H1 (cell line): Measurements from ENCODE around the gene SUDS3. TPM values are rescaled to one million over a fixed set of nuclear protein-coding genes. Genes with fewer than 3 reads are reported as not detected.

Experiments used
- CTCF ChIA-PET: fragments of 300-600 bp; sonication (Branson Sonifier 250); formaldehyde crosslinking; loops from one replicate; lab custom pipeline; 2021; ENCODE audit not compliant: partially characterized antibody; lab: Charles Lee
- POLR2A ChIA-PET: fragments of 300-600 bp; sonication (Branson Sonifier 250); formaldehyde crosslinking; loops from one replicate; lab custom pipeline; 2021; ENCODE audit warnings: inconsistent platforms; ENCODE audit not compliant: partially characterized antibody; lab: Charles Lee
- DNase-seq, 2 experiments: peaks; one replicate each; pipeline versions ENCODE4 v3.0.0 to v3.0.0-alpha.2; 2010 to 2022; ENCODE audit warnings: low spot score in 2 of 2, low read depth in 1 of 2, mixed read lengths in 1 of 2
- FAIRE-seq: peaks from 2 replicates; lab custom pipeline; 2011; peaks lifted over from hg19 to GRCh38; lab: Jason Lieb, UNC
- H2AFZ ChIP-seq: 2 replicates; pipeline ENCODE4 v1.8.1; 2012; ENCODE audit warnings: low read length, inconsistent platforms
- H2AK5ac ChIP-seq: 2 replicates; pipeline ENCODE4 v1.6.1; 2013; ENCODE audit warnings: low read depth, low read length
- H2BK120ac ChIP-seq: replicated peaks from 2 replicates; pipeline ENCODE3; 2013; ENCODE audit warnings: low read depth, low read length, inconsistent platforms
- H2BK12ac ChIP-seq: 2 replicates; pipeline ENCODE4 v1.6.1; 2013; ENCODE audit warnings: low read depth, low read length
- H2BK15ac ChIP-seq: 2 replicates; pipeline ENCODE4 v1.6.1; 2013; ENCODE audit warnings: low read length
- H2BK20ac ChIP-seq: 2 replicates; pipeline ENCODE4 v1.6.1; 2013; ENCODE audit warnings: low read length
- H2BK5ac ChIP-seq: 2 replicates; pipeline ENCODE4 v1.6.1; 2013; ENCODE audit warnings: low read depth, low read length
- H3K14ac ChIP-seq: 2 replicates; pipeline ENCODE4 v1.6.1; 2013; ENCODE audit warnings: inconsistent platforms; ENCODE audit not compliant: insufficient read length
- H3K18ac ChIP-seq: 2 replicates; pipeline ENCODE4 v1.6.1; 2013; ENCODE audit warnings: low read length; ENCODE audit errors: extremely low read depth
- H3K23ac ChIP-seq: 2 replicates; pipeline ENCODE4 v1.6.1; 2013; ENCODE audit warnings: inconsistent platforms; ENCODE audit not compliant: insufficient read length
- H3K23me2 ChIP-seq: 2 replicates; pipeline ENCODE4 v1.6.1; 2013; ENCODE audit warnings: low read depth, low read length
- H3K27ac ChIP-seq: 2 replicates; pipeline ENCODE4 v1.6.1; 2011; ENCODE audit warnings: low read depth, low read length, inconsistent platforms
- H3K27me3 ChIP-seq, 4 experiments: replicated peaks in 1 of 4; 1 replicate in 1 of 4; 2 replicates in 3 of 4; pipeline versions ENCODE4 v1.6.1 to v1.8.1; 2011 to 2013; ENCODE audit warnings: low read length in 3 of 4, mild to moderate bottlenecking in 3 of 4, inconsistent platforms in 2 of 4, mixed read lengths in 2 of 4, moderate library complexity in 1 of 4; ENCODE audit not compliant: control insufficient read depth in 3 of 4, insufficient read depth in 3 of 4; ENCODE audit errors: extremely low read depth in 1 of 4
- H3K36me3 ChIP-seq, 4 experiments: 2 replicates each; pipeline versions ENCODE4 v1.6.1 to v1.8.1; 2011 to 2013; ENCODE audit warnings: mild to moderate bottlenecking in 4 of 4, low read length in 3 of 4, moderate library complexity in 2 of 4, control low read depth in 1 of 4, inconsistent platforms in 1 of 4; ENCODE audit not compliant: insufficient read depth in 4 of 4, control insufficient read depth in 2 of 4
- H3K4ac ChIP-seq: replicated peaks from 2 replicates; pipeline ENCODE3; 2013; ENCODE audit warnings: low read length, low read depth, mixed read lengths, inconsistent platforms; ENCODE audit not compliant: insufficient read length
- H3K4me1 ChIP-seq, 4 experiments: replicated peaks in 1 of 4; 1 replicate in 1 of 4; 2 replicates in 3 of 4; pipeline versions ENCODE4 v1.6.1 to v1.8.1; 2011 to 2013; ENCODE audit warnings: low read length in 3 of 4, inconsistent platforms in 2 of 4, mixed read lengths in 1 of 4; ENCODE audit not compliant: insufficient read depth in 4 of 4, control insufficient read depth in 3 of 4
- H3K4me2 ChIP-seq, 2 experiments: 2 replicates each; pipeline versions ENCODE4 v1.6.1 to v1.8.1; 2011 to 2013; ENCODE audit warnings: low read depth in 2 of 2, low read length in 2 of 2, control low read depth in 1 of 2, inconsistent platforms in 1 of 2, mild to moderate bottlenecking in 1 of 2; ENCODE audit not compliant: insufficient read depth in 1 of 2
- H3K4me3 ChIP-seq, 4 experiments: fragments of 200-600, 300-600 bp in 1 of 4; sonication (generic), shearing (Covaris generic), sonication (Bioruptor Twin) in 1 of 4; 2 replicates each; pipeline versions ENCODE4 v1.5.1 to v1.8.1; 2011 to 2016; ENCODE audit warnings: low read length in 4 of 4, low read depth in 3 of 4, control low read depth in 2 of 4, inconsistent platforms in 2 of 4, mild to moderate bottlenecking in 2 of 4, mixed read lengths in 1 of 4, moderate library complexity in 1 of 4; ENCODE audit not compliant: insufficient read depth in 2 of 4; ENCODE audit errors: extremely low read depth in 1 of 4
- H3K56ac ChIP-seq: replicated peaks from 2 replicates; pipeline ENCODE3; 2013; ENCODE audit warnings: low read depth, mild to moderate bottlenecking, mixed read lengths, low read length, inconsistent platforms; ENCODE audit not compliant: insufficient read length
- H3K79me1 ChIP-seq: 2 replicates; pipeline ENCODE4 v1.6.1; 2013; ENCODE audit warnings: low read depth, low read length, control low read depth
- H3K79me2 ChIP-seq, 2 experiments: 2 replicates each; pipeline versions ENCODE4 v1.6.1 to v1.8.1; 2012 to 2013; ENCODE audit warnings: low read length in 2 of 2, mild to moderate bottlenecking in 2 of 2, inconsistent platforms in 1 of 2; ENCODE audit not compliant: insufficient read depth in 2 of 2, control insufficient read depth in 1 of 2
- H3K9ac ChIP-seq, 4 experiments: replicated peaks in 1 of 4; 1 replicate in 1 of 4; 2 replicates in 3 of 4; pipeline versions ENCODE4 v1.6.1 to v1.8.1; 2011 to 2013; ENCODE audit warnings: low read depth in 3 of 4, low read length in 3 of 4, control low read depth in 2 of 4, mild to moderate bottlenecking in 2 of 4, moderate library complexity in 2 of 4, inconsistent platforms in 1 of 4; ENCODE audit errors: extremely low read depth in 1 of 4
- H3K9me3 ChIP-seq, 2 experiments: 2 replicates each; pipeline versions ENCODE4 v1.6.1 to v1.8.1; 2012 to 2013; ENCODE audit warnings: mild to moderate bottlenecking in 2 of 2, moderate library complexity in 2 of 2, control low read depth in 1 of 2, inconsistent platforms in 1 of 2, low read depth in 1 of 2, low read length in 1 of 2, mixed read lengths in 1 of 2; ENCODE audit not compliant: insufficient read depth in 2 of 2
- H4K20me1 ChIP-seq, 2 experiments: replicated peaks in 1 of 2; 2 replicates each; pipeline versions ENCODE3 to v1.8.1; 2011 to 2013; ENCODE audit warnings: inconsistent platforms in 2 of 2, low read length in 2 of 2, mild to moderate bottlenecking in 1 of 2; ENCODE audit not compliant: insufficient read depth in 2 of 2, control insufficient read depth in 1 of 2
- H4K5ac ChIP-seq: 2 replicates; pipeline ENCODE4 v1.6.1; 2013; ENCODE audit warnings: low read length, low read depth, mixed read lengths, inconsistent platforms; ENCODE audit not compliant: insufficient read length
- H4K8ac ChIP-seq: 2 replicates; pipeline ENCODE4 v1.8.0; 2013; ENCODE audit warnings: mild to moderate bottlenecking, moderate library complexity, low read length, inconsistent platforms; ENCODE audit not compliant: insufficient read depth; ENCODE audit errors: extremely low read depth
- H4K91ac ChIP-seq: replicated peaks from 2 replicates; pipeline ENCODE3; 2013; ENCODE audit warnings: low read length, mixed read lengths, inconsistent platforms; ENCODE audit not compliant: insufficient read length
- CBX8 ChIP-seq: fragments of 300-800, 300-1000 bp; sonication (generic); IDR thresholded peaks from 2 replicates; pipeline ENCODE4 v1.7.1; 2016; ENCODE audit warnings: low read depth, low read length, borderline replicate concordance
- KDM1A ChIP-seq: fragments of 200-600, 300-600 bp; sonication (generic); IDR thresholded peaks from 2 replicates; pipeline ENCODE4 v1.7.1; 2016; ENCODE audit warnings: mild to moderate bottlenecking, low read length, borderline replicate concordance
- WGBS, 2 experiments: shearing (Covaris generic) in 1 of 2; methylation state at CpG; one replicate each; pipeline versions ENCODE4 v1.1.6 to v1.1.7; 2013 to 2015; ENCODE audit warnings: low lambda C conversion rate in 2 of 2, mixed read lengths in 2 of 2, inconsistent platforms in 1 of 2, low coverage in 1 of 2, missing lambda C conversion rate in 1 of 2; ENCODE audit not compliant: insufficient replicate concordance in 2 of 2, insufficient coverage in 1 of 2, insufficient read length in 1 of 2; ENCODE audit errors: extremely low coverage in 1 of 2, missing lambda C conversion rate in 1 of 2; 5-methylcytosine and 5-hydroxymethylcytosine counted together
- polyA plus RNA-seq, 7 experiments: library from polyadenylated mRNA; depleted of rRNA in 3 of 7; stranded (reverse) in 5 of 7; unstranded in 2 of 7; fragments of >200 nt in 5 of 7; fragments of 200-250 nt in 2 of 7; gene quantifications; 1 replicate in 5 of 7; 2 replicates in 1 of 7; 4 replicates in 1 of 7; pipeline versions ENCODE4 v1.2.1 to v1.2.3, GENCODE V29; 2011 to 2013; ENCODE audit warnings: missing spikeins in 2 of 7, mixed read lengths in 2 of 7
- total RNA-seq: library from RNA; stranded (reverse); fragmentation: NEBNext Ultra II Directional; extraction: Animal tissue kit (Norgen Biotek cat#: 25700); gene quantifications from 2 replicates; pipeline ENCODE4 v1.2.1, GENCODE V29; 2021

Gene SUDS3
- total and polyA plus RNA-seq, 2 of the 8 experiments (the other 6 are each of a cell fraction or from before 2014, with no cell fraction given): 30.0 to 58.7 TPM

- WGBS, 2 experiments: 72% methylated on average over 5 of the region's 5 CpGs; no CpG with 5 or more reads in 1 of the 2 experiments
- ChIA-PET CTCF (interaction anchor here (1.1 to 5.2 kb wide), 3 partner anchors 12 to 189 kb away, joined by 3 to 34 read pairs (median 4); no protein-coding TSS in a partner anchor), POLR2A (interaction anchor here (2.3 kb wide), 1 partner anchor 11 kb away, joined by 8 read pairs; no protein-coding TSS in a partner anchor)
- no peak overlapping the region for H2BK120ac ChIP-seq
- no peak overlapping the region for H3K27ac ChIP-seq
- H3K9me3 ChIP-seq: no peaks in the 10 kb centered on the region
- H2AFZ ChIP-seq: no peak overlapping the region
- no peak overlapping the region for H3K23ac ChIP-seq
- no peaks in the 10 kb centered on the region for H3K79me1 ChIP-seq
- no peak overlapping the region for H3K4ac ChIP-seq
- H2BK12ac ChIP-seq: no peak overlapping the region
- no peak overlapping the region for H2AK5ac ChIP-seq
- FAIRE-seq (no peak), DNase-seq (no peak)
- H3K4me3 ChIP-seq: no peak overlapping the region
- no peak overlapping the region for H2BK5ac ChIP-seq
- H4K20me1 ChIP-seq: no peaks in the 10 kb centered on the region
- no peak overlapping the region for H2BK15ac ChIP-seq
- no peak overlapping the region for H4K91ac ChIP-seq
- no peaks in the 10 kb centered on the region for H3K27me3 ChIP-seq
- H4K8ac ChIP-seq: no peak overlapping the region
- H3K18ac ChIP-seq: no peak overlapping the region
- no peak overlapping the region for H3K14ac ChIP-seq
- H3K23me2 ChIP-seq: 0 out of 2 replicates have a peak, but pooled peaks cover 2% of the 10 kb centered on the region
- no peak overlapping the region for H3K56ac ChIP-seq
- no peaks in the 10 kb centered on the region; a peak in 1 of 8 replicates for H3K36me3 ChIP-seq
- H2BK20ac ChIP-seq: no peak overlapping the region
- no peak overlapping the region for H4K5ac ChIP-seq
- no peak overlapping the region for H3K4me2 ChIP-seq
- no peaks in the 10 kb centered on the region for H3K79me2 ChIP-seq
- no peaks in the 10 kb centered on the region; a peak in 1 of 7 replicates for H3K4me1 ChIP-seq
- no peak overlapping the region for H3K9ac ChIP-seq
- TF ChIP-seq KDM1A: no peak
- no peak for TF ChIP-seq CBX8
Observed at GRCh38 chr12:118432812-118433545, 56.6 kb downstream of the SUDS3 start.
